ENCODE measurements around the gene SETD2.
A peak's percentile ranks its signal among the peaks of the same experiment; 100 is the strongest.

The SETD2 gene

DNA sequence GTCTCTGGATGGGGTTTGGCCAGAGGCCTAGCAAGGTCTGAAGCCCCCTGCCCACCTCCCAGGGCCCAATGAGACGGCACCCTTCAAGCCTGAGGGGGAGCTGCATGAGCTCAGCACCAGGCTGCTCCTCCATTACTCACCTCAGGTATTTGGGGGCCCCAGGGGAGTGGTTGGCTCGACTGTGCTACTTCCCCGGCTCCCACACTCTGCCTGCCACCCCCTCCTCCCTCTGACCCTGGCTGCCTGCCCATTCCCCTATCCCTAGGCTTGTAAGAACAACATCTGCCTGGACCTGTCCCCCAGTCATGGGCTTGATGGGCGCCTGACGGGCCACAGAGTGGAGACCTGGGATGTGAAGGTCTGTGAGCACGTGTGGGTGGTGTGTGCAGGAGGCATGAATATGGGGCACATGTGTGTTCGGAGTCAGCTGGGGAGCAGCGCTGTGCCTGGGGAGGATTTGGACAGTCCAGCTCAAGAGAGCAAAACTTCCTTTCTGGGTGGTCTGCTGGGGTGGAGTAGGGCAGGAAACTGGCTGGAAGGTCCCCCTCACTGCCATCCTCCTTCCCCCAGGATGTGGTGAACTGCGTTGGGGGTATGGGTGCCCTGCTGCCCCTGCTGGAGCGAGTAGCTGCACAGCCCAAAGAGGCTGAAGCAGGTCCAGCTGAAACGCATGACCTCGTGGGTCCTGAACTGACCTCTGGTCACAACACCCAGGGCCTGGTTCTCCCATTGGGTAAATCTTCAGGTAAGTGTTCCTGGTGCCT lies 167.0 kb downstream of the SETD2 start:
- DNase-seq = peak in 1 of 42 donors; percentile 1
- intact Hi-C loops (cut with DNase I) = no loop called here

DNA sequence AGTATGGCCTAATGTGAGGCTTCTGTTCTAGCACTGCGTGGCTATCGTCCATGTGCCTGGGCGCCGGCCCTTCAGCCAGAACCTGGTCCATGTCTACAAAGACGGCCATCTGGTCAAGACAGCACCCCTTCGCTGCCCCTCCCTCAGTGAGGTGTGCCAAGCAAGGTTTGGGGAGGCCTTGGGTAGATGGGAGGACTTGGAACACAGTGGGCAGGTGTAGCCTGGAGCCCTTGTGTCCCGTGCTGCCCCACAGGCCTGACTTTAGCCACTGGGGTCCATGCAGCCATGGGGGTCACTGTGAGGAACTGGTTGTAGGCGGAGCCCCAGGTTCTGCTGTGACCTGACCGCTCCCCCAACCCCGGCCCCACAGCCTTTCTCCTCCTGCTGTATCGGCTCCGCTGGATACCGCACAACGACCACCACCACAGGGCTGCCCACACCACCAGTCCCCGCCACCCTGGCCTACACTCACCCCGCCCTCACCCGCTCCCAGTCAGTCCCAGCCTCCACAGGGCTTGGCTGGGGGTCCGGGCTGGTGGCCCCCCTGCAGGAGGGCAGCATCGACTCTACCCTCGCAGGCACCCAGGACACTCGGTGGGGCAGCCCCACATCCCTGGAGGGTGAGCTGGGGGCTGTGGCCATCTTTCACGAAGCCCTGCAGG lies 167.9 kb downstream of the SETD2 start:
- DNase-seq = peak in 1 of 42 donors; percentile 2
- intact Hi-C loops (cut with DNase I) = no loop called here

DNA sequence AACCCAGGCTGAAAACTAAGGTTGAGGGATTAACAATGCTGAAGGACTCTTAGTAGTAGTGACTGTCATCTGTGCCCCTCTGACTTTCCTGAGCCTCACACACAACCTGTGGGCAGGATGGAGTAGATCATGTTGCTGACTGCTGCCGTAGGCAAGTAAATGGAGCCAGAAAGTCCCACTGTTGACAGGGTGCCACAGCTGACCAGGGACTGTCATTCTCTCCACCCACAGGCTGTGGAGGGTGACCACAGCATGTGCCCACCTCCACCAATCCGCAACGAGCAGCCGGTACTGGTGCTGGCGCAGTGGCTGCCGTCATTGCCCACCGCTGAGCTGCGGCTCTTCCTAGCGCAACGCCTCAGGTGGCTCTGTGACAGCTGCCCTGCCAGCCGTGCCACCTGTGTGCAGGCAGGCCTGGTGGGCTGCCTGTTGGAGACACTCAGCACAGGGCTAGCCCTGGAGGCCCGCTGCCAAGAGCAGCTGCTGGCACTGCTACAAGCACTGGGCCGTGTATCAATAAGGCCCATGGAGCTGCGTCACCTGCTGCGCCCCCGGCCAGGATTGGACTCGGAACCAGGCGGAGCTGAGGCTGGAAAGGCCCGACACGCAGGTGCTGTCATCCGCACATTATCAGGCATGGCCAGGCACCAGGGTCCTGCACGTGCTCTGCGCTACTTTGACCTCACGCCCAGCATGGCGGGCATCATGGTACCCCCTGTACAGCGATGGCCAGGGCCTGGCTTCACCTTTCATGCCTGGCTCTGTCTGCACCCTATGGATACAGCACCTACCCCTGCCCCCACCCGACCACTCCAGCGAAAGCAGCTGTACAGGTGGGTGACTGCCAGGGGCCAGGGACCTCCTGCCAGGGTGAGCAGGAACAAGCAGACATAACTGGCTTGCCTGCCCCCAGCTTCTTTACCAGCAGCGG lies 168.8 kb downstream of the SETD2 start:
- peak in 1 of 42 donors; percentile 2 for DNase-seq
- intact Hi-C loops (cut with DNase I) = no loop called here

DNA sequence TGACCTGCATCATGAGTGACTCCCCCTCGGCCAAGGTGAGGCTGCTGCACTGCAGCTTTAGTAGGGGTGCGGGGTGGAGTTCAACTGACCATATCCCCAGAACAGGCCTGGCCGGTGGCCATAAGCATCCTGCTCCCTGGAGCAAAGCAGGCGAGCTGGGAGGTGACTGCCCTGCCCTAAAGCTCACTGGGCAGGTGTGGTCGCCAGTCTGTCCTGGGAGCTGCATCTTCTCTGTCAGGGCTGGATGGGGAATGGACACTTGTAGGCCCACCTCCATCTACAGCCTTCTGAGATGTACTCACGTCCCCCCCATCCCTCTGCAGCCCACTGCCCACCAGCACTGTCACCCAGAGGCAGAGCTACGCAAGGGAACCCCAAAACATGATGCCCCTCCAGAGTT lies 169.9 kb downstream of the SETD2 start:
- no peak for DNase-seq
- intact Hi-C loops (cut with DNase I) = no loop called here

DNA sequence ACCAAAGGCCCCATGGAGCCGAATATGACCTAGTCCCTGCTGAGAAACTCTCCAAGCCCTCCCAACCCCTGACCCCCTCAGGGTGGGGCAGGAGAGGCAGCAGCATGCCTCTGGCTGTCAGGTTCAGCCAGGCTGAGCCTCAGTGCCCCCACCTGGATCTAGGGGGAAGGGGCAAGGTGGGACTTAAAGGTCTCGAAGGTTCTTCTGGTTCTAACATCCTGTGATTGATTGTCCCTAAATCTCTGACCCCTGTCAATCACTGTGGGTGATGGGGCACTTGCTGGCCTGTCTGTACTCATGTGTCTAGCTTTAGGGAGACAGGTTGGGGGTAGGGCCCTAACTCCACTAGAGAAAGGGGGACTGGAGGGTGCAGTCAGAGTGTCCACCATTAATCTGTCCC lies 170.6 kb downstream of the SETD2 start:
- intact Hi-C loops (cut with DNase I) = no loop called here
- no peak for DNase-seq

DNA sequence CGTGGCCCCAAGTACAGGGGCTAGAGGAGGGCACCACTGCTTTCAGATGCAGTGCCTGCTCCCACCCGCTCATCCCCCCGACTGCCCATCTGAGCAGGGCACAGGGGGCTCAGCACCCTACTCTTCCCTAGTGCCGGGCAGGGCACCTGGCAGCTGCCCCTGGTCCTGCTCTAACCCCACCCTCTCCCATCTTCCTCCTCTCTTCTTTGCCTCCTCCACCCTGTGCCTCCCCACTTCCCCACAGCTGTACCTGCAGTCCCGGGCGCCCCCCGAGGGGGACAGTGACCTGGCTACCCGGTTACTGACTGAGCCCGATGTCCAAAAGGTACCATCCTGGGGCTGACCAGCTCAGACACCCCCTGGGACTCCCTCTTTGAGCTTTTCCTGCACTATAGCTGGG lies 171.7 kb downstream of the SETD2 start:
- DNase-seq = peak in 1 of 42 donors; percentile 1
- intact Hi-C loops (cut with DNase I) = no loop called here

DNA sequence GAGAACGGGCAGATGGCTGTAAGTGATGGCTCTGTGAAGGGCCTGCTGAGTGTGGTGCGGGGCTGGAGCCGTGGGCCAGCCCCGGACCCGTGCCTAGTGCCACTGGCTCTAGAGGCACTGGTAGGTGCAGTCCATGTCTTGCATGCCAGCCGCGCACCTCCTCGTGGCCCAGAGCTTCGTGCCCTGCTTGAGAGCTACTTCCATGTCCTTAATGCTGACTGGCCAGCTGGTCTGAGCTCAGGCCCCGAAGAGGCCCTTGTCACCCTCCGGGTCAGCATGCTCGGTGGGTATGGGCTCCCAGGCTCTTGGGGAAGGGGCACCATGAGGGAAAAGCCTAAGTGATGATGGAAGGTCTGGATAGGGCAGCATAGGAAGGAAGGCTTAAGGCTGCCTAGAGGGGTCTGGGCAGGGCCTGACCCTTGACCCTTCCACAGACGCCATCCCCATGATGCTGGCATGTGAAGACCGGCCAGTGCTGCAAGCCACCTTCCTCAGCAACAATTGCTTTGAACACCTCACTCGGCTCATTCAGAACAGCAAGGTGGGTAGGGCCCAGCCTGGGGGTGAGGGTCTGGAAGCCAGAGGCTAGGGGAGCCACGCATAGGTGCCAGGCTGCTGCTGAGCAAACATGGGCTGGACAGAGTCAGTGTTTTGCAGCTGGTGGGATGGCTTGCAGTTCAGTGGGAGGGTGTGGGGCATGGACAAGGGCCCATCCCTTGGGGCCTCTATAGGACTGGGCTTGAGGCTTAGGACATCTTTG lies 172.3 kb downstream of the SETD2 start:
- no peak for DNase-seq
- intact Hi-C loops (cut with DNase I) = no loop called here

DNA sequence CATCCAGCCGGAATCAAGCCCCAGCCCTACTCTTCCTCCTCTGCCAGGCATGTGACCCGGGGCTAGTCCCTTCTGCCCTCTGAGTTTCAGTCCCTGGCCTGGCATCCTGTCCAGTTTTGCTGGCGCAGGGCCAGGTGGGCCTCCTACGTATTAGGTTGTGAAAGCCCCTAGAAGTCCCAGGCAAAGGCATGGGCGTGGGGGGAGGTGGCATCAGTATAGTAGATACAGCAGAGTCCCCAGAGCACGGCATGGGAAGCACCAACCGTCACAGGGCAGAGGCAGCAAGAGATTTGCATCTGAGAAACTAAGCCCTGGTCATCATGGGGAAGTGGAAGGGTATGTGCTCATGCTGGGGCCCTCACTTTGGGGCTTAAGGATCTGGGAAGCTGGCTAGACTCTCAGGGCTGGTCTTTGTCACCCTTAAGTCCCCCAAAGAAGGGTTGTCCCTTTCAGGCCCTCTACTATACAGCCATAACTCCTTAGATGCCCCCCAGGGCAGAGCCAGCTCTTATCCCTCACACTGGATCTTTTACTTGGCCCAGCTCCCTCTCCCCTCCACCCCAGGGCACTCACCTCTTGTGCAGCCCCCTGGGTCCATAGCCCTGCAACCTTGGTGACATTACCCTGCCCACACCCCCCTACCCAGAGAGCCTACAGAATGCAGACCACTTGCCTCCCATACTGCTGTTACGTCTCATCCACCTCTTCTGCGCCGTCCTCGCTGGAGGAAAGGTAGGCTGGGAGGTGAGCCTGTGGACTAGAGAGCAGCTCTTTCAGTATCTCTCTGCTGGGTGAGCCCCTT lies 173.1 kb downstream of the SETD2 start:
- intact Hi-C loops (cut with DNase I) = no loop called here
- peak in 25 of 42 donors; percentile 13 to 66 (median 32) for DNase-seq

DNA sequence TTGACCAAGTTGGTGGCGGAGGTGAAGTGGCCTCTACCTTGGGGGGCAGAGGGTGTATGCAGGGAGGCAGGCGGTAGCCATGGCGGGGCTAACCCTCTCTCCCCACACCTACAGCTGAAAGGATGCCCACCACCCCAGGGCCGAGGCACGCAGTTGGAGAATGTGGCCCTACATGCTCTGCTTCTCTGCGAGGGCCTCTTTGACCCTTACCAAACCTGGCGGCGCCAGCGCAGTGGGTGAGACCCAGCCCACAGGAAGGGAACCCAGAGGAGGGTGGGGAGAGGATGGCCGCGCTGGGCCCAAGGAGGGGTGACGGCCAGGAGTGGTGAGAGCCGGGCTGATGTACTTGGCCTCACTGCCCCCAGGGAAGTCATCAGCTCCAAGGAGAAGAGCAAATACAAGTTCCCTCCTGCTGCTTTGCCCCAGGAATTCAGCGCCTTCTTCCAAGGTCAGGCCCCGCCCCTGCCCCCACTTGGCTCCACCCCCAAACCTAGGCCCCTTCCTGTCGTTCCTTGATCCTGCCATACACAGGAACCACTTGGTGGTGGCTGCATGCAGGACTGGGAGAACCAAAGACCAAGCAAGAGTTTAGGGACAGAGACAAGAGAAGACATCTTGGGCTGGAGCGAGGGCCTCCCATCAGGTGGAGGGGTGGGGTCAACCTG lies 174.6 kb downstream of the SETD2 start:
- intact Hi-C loops (cut with DNase I) = no loop called here
- peak in 1 of 42 donors; percentile 0 for DNase-seq

DNA sequence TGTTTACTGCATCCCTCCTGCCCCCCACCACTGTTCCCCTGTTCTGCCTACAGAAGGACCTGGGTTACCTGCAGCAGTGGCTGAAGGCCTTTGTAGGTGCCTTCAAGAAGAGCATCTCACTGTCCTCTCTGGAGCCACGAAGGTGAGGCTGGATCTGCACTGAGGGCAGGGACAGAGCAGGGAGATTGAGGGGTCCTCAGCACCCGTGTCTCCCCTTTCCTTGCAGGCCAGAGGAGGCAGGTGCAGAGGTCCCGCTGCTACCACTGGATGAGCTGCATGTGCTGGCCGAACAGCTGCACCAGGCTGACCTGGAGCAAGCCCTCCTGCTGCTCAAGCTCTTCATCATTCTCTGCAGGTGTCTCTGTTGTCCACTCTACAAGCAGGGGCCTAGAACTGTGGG lies 175.3 kb downstream of the SETD2 start:
- peak in 1 of 42 donors; percentile 2 for DNase-seq
- intact Hi-C loops (cut with DNase I) = no loop called here

DNA sequence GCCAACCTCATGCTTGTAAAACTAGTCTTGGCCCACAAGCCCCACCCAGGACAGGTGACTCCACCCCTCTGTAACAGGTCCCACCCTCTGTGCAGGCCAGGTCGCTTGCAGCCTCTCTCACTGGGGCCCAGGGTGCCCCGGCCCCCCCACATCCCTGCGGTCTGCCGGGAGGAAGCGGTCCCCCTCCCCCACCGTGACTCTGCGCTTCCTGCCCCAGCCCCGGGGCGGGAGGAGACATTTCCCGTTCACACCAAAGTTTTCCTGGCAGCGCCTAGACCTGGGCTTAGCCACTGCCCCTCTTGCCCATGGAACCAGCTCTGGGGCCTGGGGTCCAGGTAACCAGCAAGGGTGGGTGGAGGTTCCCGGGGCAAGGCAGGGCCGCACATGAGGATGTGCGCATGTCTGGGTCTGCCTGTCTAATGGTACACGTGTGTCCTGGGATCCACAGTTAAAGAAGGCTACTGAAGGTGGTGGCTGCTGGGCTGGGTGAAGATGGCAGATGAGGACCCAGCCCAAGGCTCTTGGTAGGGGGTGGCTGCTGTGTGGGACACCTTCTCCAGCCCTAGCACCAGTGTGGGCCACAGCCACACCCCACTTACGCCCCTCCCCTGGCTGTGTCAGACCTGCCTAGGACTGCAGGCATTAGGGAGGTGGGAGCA lies 176.0 kb downstream of the SETD2 start:
- intact Hi-C loops (cut with DNase I) = no loop called here
- peak in 7 of 42 donors; percentile 5 to 46 (median 30) for DNase-seq

DNA sequence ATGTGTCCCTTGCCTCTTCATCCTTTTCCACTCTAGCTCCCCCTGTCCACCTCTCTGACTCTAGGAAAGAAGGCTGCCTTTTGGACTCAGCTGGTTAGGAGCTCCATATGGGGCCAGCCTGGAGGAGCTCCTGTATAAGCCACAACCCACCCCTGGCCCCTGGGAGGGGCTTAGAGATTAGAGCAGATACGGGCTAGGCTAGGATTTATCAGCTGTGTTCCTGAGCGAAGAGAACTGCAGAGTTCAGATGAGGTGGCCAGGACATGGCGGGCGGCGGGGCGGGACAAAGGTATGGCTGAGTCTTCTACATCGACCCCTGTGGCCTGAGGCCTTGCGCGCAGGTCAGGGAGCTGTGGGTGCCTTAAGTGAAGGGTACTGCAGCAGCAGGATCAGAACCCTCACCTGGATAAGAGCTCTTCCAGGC lies 176.6 kb downstream of the SETD2 start:
- no peak for DNase-seq
- intact Hi-C loops (cut with DNase I) = no loop called here

DNA sequence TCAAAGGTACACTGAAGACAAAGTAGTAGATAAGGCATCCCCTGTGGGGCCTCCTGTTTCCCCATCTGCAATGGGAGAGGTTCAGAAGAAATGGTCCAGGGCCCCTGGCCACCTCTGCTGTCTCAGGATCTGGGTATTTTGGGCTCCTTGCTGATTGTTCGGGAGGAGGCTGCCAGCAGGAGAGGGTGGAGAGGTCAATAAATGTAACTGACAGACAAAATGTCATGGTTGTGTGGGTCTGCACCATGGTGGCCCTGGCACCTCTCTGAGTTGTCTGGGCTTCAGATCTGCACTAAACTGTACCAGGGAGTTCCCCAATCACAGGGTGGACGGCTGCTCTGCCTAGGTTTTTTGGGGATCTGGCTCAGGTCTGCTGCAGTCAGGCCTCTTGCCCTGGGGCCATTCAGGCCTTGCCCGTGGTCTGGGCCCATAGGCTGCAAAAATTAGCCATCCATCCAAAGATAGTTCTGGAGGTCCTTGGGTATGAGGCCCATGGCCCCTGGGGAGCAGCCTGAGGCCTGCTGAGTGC lies 177.1 kb downstream of the SETD2 start:
- intact Hi-C loops (cut with DNase I) = no loop called here
- peak in 1 of 42 donors; percentile 1 for DNase-seq

DNA sequence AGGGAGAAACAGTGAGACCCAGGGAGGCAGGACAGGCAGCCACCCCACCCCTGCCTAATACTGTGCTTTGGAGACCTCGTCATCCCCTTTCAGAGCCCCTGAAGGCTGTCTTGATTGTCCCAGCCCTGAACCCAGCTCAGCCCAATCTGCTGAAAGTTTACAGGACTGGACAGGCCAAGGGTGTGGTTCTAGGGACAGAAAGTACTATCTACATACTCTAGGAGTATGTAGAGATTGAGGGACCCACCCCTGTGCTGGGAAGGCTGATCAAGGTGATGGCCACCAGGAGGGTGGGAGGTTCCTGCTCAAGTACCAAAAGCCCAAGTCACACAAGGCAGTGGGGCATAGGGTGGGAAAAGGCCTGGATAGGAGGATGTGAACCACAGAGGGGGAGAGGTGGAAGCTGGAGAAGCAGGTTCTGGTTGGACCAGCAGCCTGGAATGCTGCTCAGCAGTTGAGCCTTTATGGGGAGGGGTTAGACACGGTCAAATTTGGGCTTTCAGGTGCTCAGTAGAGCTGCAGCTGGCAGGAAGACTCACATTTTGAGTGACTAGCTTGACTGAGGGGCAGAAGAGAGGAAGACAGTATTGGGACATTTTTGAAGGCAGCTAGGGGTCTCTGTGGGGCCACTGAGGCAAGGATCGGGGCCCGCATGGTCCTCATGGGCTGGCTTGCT lies 177.7 kb downstream of the SETD2 start:
- intact Hi-C loops (cut with DNase I) = no loop called here
- no peak for DNase-seq

DNA sequence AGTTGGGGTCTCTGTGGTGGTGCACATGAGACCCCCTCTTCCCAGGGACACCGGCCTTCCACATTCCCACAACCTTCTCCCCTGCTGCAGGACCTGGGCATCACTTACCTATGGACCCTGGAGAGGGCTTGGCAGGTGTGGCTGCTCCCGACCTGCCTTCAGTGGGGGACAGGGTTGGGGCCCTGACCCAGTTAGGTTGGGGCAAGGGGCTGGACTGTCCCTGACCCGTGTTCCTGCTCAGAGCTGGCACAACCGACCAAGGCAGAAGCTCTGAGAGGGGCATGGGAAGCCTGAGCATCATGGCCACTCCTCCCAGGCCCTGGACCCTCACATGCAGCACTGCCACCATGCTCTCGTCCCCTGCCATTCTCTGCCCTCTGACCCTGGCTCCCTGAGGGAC lies 178.3 kb downstream of the SETD2 start:
- DNase-seq = no peak
- intact Hi-C loops (cut with DNase I) = no loop called here

Measured in head of caudate nucleus (tissue), 42 donors.